ENCODE data around the gene PRPF19.

GRCh38 chr11:60922906-60923305, 16.5 kb upstream of the PRPF19 start:
- TF ChIP-seq CTCF (IDR thresholded peaks at IDR 0.05; ENCODE audit: insufficient read depth, low read length, poor library complexity, severe bottlenecking): no peak
- no peak for TF ChIP-seq EZH2phosphoT487 (conservative IDR thresholded peaks at IDR 0.05; ENCODE audit: low read length)

Data from SU-DHL-6 (cell line).